ENCODE results near the gene RFPL4AL1.

DNA sequence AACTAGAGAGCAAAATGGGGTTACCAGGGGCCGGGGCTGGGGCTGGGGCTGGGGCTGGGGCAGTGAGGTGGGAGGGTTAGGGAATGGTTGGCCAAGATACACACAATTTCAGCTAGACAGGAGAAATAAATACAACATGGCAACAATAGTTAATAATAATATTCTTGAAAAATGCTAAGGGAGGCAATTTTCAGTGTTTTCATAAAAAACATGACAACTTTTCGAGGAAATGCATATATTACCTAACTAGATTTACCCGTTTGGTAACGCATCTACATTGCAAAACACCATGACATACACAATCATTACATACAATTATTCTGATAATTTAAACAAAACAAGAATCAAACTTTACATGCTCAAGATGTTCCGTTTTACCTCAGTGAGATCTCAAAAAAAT lies 12.2 kb downstream of the RFPL4AL1 start:
- TF ChIP-seq, protein P1, sequence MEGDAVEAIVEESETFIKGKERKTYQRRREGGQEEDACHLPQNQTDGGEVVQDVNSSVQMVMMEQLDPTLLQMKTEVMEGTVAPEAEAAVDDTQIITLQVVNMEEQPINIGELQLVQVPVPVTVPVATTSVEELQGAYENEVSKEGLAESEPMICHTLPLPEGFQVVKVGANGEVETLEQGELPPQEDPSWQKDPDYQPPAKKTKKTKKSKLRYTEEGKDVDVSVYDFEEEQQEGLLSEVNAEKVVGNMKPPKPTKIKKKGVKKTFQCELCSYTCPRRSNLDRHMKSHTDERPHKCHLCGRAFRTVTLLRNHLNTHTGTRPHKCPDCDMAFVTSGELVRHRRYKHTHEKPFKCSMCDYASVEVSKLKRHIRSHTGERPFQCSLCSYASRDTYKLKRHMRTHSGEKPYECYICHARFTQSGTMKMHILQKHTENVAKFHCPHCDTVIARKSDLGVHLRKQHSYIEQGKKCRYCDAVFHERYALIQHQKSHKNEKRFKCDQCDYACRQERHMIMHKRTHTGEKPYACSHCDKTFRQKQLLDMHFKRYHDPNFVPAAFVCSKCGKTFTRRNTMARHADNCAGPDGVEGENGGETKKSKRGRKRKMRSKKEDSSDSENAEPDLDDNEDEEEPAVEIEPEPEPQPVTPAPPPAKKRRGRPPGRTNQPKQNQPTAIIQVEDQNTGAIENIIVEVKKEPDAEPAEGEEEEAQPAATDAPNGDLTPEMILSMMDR (IDR thresholded peaks at IDR 0.05): no peak
- TF ChIP-seq POLR2AphosphoS5 (IDR thresholded peaks at IDR 0.05) (no peak), POLR2A (IDR thresholded peaks at IDR 0.05) (no peak)

Data from gastroesophageal sphincter (tissue), 3 donors.